Measurements from ENCODE around the gene PWP2.
"Not testable (repeated sequence)": the region's sequence is repeated elsewhere in the genome, so short reads cannot be mapped to it uniquely, and the experiment has no call there.

The PWP2 gene

GRCh38 chr21:44175189-44175588 lies 68.0 kb downstream of the PWP2 start:
- not testable (repeated sequence) for H3K9me3 ChIP-seq (ENCODE audit: control insufficient read depth, low read depth, low read length); H3K36me3 ChIP-seq (ENCODE audit: control insufficient read depth, low read depth, low read length); H3K4me1 ChIP-seq (ENCODE audit: control insufficient read depth, low read depth, low read length); H3K4me3 ChIP-seq (ENCODE audit: low read length); H3K9ac ChIP-seq (ENCODE audit: low read length); H3K27ac ChIP-seq (ENCODE audit: low read length); H3K27me3 ChIP-seq (ENCODE audit: control insufficient read depth, insufficient read depth, low read length)

- not testable (repeated sequence) for H3K36me3 ChIP-seq (ENCODE audit: control insufficient read depth, low read depth, low read length); H3K9me3 ChIP-seq (ENCODE audit: control insufficient read depth, low read depth, low read length); H3K4me3 ChIP-seq (ENCODE audit: low read length); H3K27me3 ChIP-seq (ENCODE audit: control insufficient read depth, insufficient read depth, low read length); H3K27ac ChIP-seq (ENCODE audit: low read length); H3K9ac ChIP-seq (ENCODE audit: low read length); H3K4me1 ChIP-seq (ENCODE audit: control insufficient read depth, low read depth, low read length)
Measured at GRCh38 chr21:44176127-44176526, 68.9 kb downstream of the PWP2 start.
